T-cell (primary cell): ENCODE measurements around the gene FOXN3. TPM values are rescaled to one million over a fixed set of nuclear protein-coding genes. Genes with fewer than 3 reads are reported as not detected.

Experiments used
- ATAC-seq, 4 experiments: fragments of 200-7000 bp in 3 of 4; fragments of 150-1000 bp in 1 of 4; cut with Tn5 transposase; replicated peaks in 1 of 4; 1 replicate in 3 of 4; 2 replicates in 1 of 4; pipeline ENCODE4 v1.10.0; 2021; ENCODE audit warnings: moderate library complexity in 3 of 4, mild to moderate bottlenecking in 2 of 4, moderate number of reproducible peaks in 1 of 4
- CTCF ChIA-PET, 2 donors: fragments of 300-600 bp; sonication (Branson Sonifier 250); formaldehyde crosslinking; loops; one replicate each; lab custom pipeline; 2022; ENCODE audit warnings: antibody characterized with exemption in 2 of 2; lab: Charles Lee
- POLR2A ChIA-PET, 2 donors: fragments of 300-600 bp; sonication (Branson Sonifier 250); formaldehyde crosslinking; loops; one replicate each; lab custom pipeline; 2022; ENCODE audit warnings: antibody characterized with exemption in 2 of 2; lab: Charles Lee
- DNase-seq, 35 experiments: peaks; one replicate each; pipeline versions ENCODE4 v3.0.0 to v3.0.0-alpha.2; 2013 to 2023
- H3K27ac ChIP-seq: one replicate; pipeline ENCODE4 v1.5.1; 2013; ENCODE audit warnings: low read length
- H3K27me3 ChIP-seq, 2 experiments: replicated peaks in 1 of 2; 1 replicate in 1 of 2; 2 replicates in 1 of 2; pipeline versions ENCODE4 v1.6.1 to v1.7.0; 2013; ENCODE audit warnings: low read length in 1 of 2, mixed read lengths in 1 of 2; ENCODE audit not compliant: control insufficient read depth in 2 of 2, insufficient read depth in 2 of 2; ENCODE audit errors: extremely low read depth in 1 of 2
- H3K36me3 ChIP-seq, 2 donors: 1 replicate in 1 of 2; 2 replicates in 1 of 2; pipeline versions ENCODE4 v1.6.1 to v1.7.0; 2013; ENCODE audit warnings: low read length in 1 of 2; ENCODE audit not compliant: control insufficient read depth in 2 of 2, insufficient read depth in 1 of 2; ENCODE audit errors: extremely low read depth in 1 of 2
- H3K4me1 ChIP-seq, 2 experiments: 1 replicate in 1 of 2; 2 replicates in 1 of 2; pipeline versions ENCODE4 v1.6.1 to v1.7.0; 2013; ENCODE audit warnings: low read length in 2 of 2, mixed read lengths in 1 of 2; ENCODE audit not compliant: insufficient read depth in 2 of 2, control insufficient read depth in 1 of 2; ENCODE audit errors: extremely low read depth in 1 of 2
- H3K4me3 ChIP-seq, 2 donors: 1 replicate in 1 of 2; 2 replicates in 1 of 2; pipeline versions ENCODE4 v1.5.1 to v1.7.0; 2013; ENCODE audit warnings: mild to moderate bottlenecking in 2 of 2, low read length in 1 of 2, moderate library complexity in 1 of 2; ENCODE audit not compliant: control insufficient read depth in 1 of 2; ENCODE audit errors: extremely low read depth in 1 of 2
- H3K9me3 ChIP-seq: 2 replicates; pipeline ENCODE4 v1.7.0; 2013
- H3K27ac Mint-ChIP-seq, 2 donors: one replicate each; pipeline ENCODE4 v1.8.0; 2020 to 2021; ENCODE audit warnings: mild to moderate bottlenecking in 2 of 2, mixed read lengths in 2 of 2
- H3K27me3 Mint-ChIP-seq, 2 donors: one replicate each; pipeline ENCODE4 v1.8.0; 2021 to 2022; ENCODE audit warnings: mixed read lengths in 2 of 2
- H3K36me3 Mint-ChIP-seq: one replicate; pipeline ENCODE4 v1.8.0; 2021; ENCODE audit warnings: mixed read lengths
- H3K4me1 Mint-ChIP-seq, 3 donors: one replicate each; pipeline ENCODE4 v1.8.0; 2020 to 2022; ENCODE audit warnings: mixed read lengths in 3 of 3, mild to moderate bottlenecking in 1 of 3
- H3K4me3 Mint-ChIP-seq, 3 donors: one replicate each; pipeline ENCODE4 v1.8.0; 2020 to 2022; ENCODE audit warnings: mild to moderate bottlenecking in 3 of 3, mixed read lengths in 3 of 3, moderate library complexity in 3 of 3
- H3K9me3 Mint-ChIP-seq, 3 donors: one replicate each; pipeline ENCODE4 v1.8.0; 2020 to 2022; ENCODE audit warnings: mixed read lengths in 3 of 3
- WGBS: methylation state at CpG from one replicate; pipeline ENCODE4 v1.1.5; 2013; ENCODE audit warnings: missing lambda C conversion rate; ENCODE audit not compliant: insufficient coverage; 5-methylcytosine and 5-hydroxymethylcytosine counted together
- total RNA-seq, 35 experiments: library from RNA in 6 of 35; stranded (reverse) in 6 of 35; fragments of 120-200 nt in 1 of 35; gene quantifications; one replicate each; pipeline versions ENCODE4 v1.2.1 to v1.2.4 and lab custom pipeline; 2013 to 2026

Gene FOXN3
- total RNA-seq, 5 donors from 2014 or later (not counting 1 experiment from before 2014, with no cell fraction given): 92.8 to 176 (median 103) TPM

DNA sequence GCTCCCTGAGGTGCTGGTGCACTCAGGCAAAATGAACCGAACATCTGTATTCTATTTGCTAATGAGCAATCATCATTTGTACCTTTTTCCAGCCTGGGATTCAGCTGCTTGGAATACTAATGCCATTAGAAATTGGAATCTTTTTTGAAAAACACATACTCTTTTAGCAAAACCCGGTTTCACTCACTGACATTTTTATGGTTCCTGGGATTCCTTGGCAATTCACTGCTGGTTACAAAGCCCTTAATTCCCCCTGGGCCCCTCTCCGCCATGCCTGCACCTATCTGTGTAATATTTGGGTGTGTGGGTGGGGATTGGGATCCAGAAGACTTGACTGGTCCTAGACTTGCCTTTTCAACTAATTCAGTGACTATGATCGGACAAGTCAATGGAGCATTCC is 199.1 kb downstream of the FOXN3 start:
- Mint-ChIP-seq H3K9me3 (no peaks in the 10 kb centered on the region), H3K4me1 (peaks cover 38 to 51% (median 44%) of the 10 kb centered on the region in 3 donors), H3K27ac (no peak overlapping the region), H3K4me3 (no peak overlapping the region), H3K27me3 (no peaks in the 10 kb centered on the region), H3K36me3 (peaks cover 36% of the 10 kb centered on the region)
- Histone ChIP-seq H3K4me3 (no peak overlapping the region), H3K27ac (no peak overlapping the region), H3K36me3 (peaks cover 5 to 17% of the 10 kb centered on the region in 2 donors), H3K9me3 (no peaks in the 10 kb centered on the region), H3K27me3 (no peaks in the 10 kb centered on the region), H3K4me1 (peaks cover 13 to 15% of the 10 kb centered on the region in 2 experiments)
- POLR2A ChIA-PET: no interaction called here
- CTCF ChIA-PET: interaction anchor here in 1 of 2 donors (0.6 kb wide), 1 partner anchor 41 kb away, joined by 4 read pairs; no protein-coding TSS in a partner anchor
- no peak for ATAC-seq
- no peak for DNase-seq
- WGBS: 100% methylated on average over 3 of the region's 4 CpGs

DNA sequence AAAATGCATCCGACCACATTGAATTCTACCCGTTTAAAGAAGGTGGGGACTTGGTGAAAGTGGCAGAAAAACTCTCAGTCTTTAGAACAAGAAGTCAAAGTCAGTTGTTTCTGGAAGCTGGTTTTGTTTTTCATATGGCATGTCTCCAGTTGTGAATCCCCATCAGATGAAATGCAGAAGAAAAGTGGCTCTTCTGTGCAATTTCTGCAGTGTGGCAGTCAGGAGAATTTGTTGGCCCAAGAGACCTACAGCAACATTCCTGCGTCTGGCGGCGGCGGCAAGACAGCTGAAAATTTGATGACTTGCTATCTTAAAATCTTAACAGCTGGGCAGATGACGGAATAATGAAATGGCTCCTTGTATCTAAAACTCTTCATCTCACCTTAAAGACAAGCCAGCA is 201.5 kb downstream of the FOXN3 start:
- peaks cover 9 to 16% of the 10 kb centered on the region in 2 donors for H3K36me3 ChIP-seq
- H3K27ac ChIP-seq: no peak overlapping the region
- no peaks in the 10 kb centered on the region for H3K9me3 ChIP-seq
- H3K4me1 Mint-ChIP-seq: peaks cover 29 to 40% (median 38%) of the 10 kb centered on the region in 3 donors
- H3K4me3 Mint-ChIP-seq: no peak overlapping the region
- DNase-seq (no peak), ATAC-seq (no peak)
- no peaks in the 10 kb centered on the region for H3K27me3 ChIP-seq
- no peaks in the 10 kb centered on the region for H3K9me3 Mint-ChIP-seq
- no peaks in the 10 kb centered on the region for H3K27me3 Mint-ChIP-seq
- H3K27ac Mint-ChIP-seq: no peak overlapping the region
- CTCF ChIA-PET: no interaction called here
- no peak overlapping the region for H3K4me3 ChIP-seq
- WGBS: 93% methylated on average over 5 of the region's 7 CpGs
- H3K36me3 Mint-ChIP-seq: peaks cover 46% of the 10 kb centered on the region
- peaks cover 0 to 4% of the 10 kb centered on the region in 2 experiments for H3K4me1 ChIP-seq
- POLR2A ChIA-PET: no interaction called here

DNA sequence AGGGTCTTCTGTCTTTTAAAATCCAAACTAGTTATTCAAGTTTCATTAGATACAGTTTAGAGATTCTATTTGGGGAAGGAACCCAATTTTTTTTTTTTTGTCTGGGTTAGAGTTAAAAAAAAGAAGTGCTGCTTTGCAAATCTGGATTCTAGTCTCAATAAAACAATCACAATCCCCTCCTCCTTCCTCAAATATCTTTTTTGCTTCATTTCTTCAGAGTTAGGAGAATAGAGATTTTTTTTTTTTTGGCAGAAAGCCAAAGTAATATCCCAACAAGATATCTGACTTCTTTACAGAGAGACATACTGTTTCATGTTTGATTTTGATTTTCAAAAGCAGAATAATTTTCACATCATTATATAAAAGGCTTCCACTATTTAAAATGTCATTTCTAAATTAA is 201.9 kb downstream of the FOXN3 start:
- Mint-ChIP-seq H3K4me3 (no peak overlapping the region), H3K36me3 (peaks cover 47% of the 10 kb centered on the region), H3K9me3 (no peaks in the 10 kb centered on the region), H3K4me1 (peaks cover 26 to 39% (median 38%) of the 10 kb centered on the region in 3 donors), H3K27ac (no peak overlapping the region), H3K27me3 (no peaks in the 10 kb centered on the region)
- H3K4me1 ChIP-seq: peaks cover 0 to under 1% of the 10 kb centered on the region in 2 experiments
- no peak overlapping the region for H3K27ac ChIP-seq
- H3K4me3 ChIP-seq: no peak overlapping the region
- H3K9me3 ChIP-seq: no peaks in the 10 kb centered on the region
- POLR2A ChIA-PET: no interaction called here
- DNase-seq: no peak
- H3K36me3 ChIP-seq: peaks cover 9 to 12% of the 10 kb centered on the region in 2 donors
- ATAC-seq: no peak
- CTCF ChIA-PET: interaction anchor here in 1 of 2 donors (0.5 kb wide), 1 partner anchor 1543 kb away, joined by 3 read pairs; no protein-coding TSS in a partner anchor
- H3K27me3 ChIP-seq: no peaks in the 10 kb centered on the region

DNA sequence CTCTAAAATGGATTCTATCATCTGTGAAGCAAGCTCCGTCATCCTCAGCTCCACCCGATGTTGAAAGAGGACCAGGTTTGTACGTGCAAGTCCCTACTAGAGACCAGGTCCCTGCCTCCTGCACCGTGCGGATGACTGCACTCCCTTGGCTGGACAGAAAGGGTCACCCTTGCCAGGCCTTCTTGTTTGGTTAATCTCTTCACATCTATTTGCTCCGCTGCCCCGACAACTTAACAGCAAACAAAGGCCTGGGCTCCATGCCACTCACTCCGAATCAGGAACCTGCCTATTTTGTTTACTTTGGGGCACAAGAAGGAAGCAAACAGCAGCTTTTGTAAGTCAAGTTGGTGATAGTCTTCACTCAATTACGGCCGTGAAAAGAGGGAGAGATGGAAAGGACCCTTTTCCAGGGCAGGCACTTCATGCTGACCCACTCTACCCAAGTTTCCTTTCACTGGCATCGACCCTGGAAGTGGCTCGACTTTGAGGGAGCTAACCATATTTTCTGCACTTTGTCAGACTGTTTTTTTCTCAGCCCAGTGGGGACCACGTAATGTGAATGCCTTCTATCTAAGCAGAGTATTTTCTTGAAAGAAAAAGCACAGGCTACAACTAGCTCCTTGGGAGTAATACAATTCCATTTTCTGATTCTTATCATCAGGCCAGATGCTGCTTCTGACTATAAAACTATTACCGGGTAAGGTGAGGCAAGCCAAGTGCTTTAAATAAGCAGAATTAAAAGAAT is 202.6 kb downstream of the FOXN3 start:
- no peaks in the 10 kb centered on the region for H3K9me3 Mint-ChIP-seq
- POLR2A ChIA-PET: interaction anchor here in 1 of 2 donors (0.6 kb wide), 1 partner anchor 305 kb away, joined by 3 read pairs; no protein-coding TSS in a partner anchor
- CTCF ChIA-PET: interaction anchor here (0.5 to 0.6 kb wide), 2 partner anchors 12 to 1543 kb away, joined by 3 to 6 read pairs; no protein-coding TSS in a partner anchor

DNA sequence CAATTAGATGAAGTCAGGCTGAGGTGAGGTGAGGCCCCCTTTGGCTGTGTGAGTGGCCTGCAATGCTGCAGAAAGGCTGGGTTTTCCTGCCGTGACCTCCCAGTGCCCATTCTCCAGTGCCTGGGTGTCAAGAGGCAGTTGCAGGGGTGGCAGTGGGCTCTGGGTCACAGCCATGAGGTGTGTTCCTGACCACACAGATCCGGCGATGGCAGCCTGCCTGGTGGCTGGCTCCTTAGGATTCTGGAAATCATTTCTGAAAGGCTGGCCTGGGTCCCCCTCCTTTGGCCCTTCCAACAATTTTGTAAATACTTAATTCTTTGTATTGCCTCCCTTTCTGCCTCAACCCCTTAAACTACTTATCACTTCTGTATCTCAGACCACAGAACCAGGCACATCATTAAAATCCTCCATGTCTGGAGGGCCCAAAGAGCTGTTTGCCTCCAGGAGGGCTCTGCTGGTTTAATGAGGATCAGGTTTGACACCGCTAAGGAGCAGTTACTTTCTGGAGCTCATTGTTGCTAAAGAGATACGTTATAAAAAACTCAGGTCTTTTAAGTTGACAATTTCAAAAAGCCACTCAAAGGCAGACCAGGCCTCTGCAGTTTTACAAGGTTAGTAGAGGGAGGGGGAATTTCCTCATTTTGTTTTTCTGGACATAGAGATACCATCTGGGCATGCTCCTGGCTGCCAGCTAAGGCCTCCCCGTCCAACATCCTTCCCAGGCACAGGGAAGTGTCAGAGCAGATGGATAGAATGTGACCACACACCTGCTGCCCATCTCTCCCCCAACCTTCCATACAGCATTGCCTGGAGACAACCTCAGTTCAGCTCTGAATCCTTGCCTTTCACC is 204.4 kb downstream of the FOXN3 start:
- CTCF ChIA-PET: interaction anchor here in 1 of 2 donors (0.8 kb wide), 1 partner anchor 32 kb away, joined by 3 read pairs; no protein-coding TSS in a partner anchor
- Histone ChIP-seq H3K9me3 (no peaks in the 10 kb centered on the region), H3K27ac (no peak overlapping the region), H3K27me3 (no peaks in the 10 kb centered on the region), H3K36me3 (peaks cover 0 to 9% of the 10 kb centered on the region in 2 donors), H3K4me1 (no peaks in the 10 kb centered on the region), H3K4me3 (no peak overlapping the region)
- Mint-ChIP-seq H3K9me3 (no peaks in the 10 kb centered on the region), H3K36me3 (peaks cover 33% of the 10 kb centered on the region), H3K27me3 (no peaks in the 10 kb centered on the region), H3K4me3 (no peak overlapping the region), H3K27ac (no peak overlapping the region), H3K4me1 (peaks cover 19 to 51% (median 29%) of the 10 kb centered on the region in 3 donors)
- ATAC-seq (no peak), DNase-seq (no peak)
- WGBS: 100% methylated on average over 3 of the region's 6 CpGs
- POLR2A ChIA-PET: interaction anchor here in 1 of 2 donors (0.6 kb wide), 2 partner anchors 36 to 540 kb away, joined by 4 to 7 read pairs; no protein-coding TSS in a partner anchor

More for the DNA sequence above, 202.6 kb downstream of the FOXN3 start:
- Histone ChIP-seq H3K9me3 (no peaks in the 10 kb centered on the region), H3K27ac (no peak overlapping the region), H3K4me3 (no peak overlapping the region), H3K27me3 (no peaks in the 10 kb centered on the region), H3K36me3 (peaks cover 5 to 9% of the 10 kb centered on the region in 2 donors), H3K4me1 (no peaks in the 10 kb centered on the region)
- peak in 1 of 35 experiments; percentile 8 for DNase-seq
- no peak overlapping the region for H3K4me3 Mint-ChIP-seq
- peaks cover 43% of the 10 kb centered on the region for H3K36me3 Mint-ChIP-seq
- 98% methylated on average over 11 of the region's 14 CpGs for WGBS
- no peak for ATAC-seq
- no peak overlapping the region for H3K27ac Mint-ChIP-seq
- H3K27me3 Mint-ChIP-seq: no peaks in the 10 kb centered on the region
- H3K4me1 Mint-ChIP-seq: peaks cover 26 to 40% (median 37%) of the 10 kb centered on the region in 3 donors

DNA sequence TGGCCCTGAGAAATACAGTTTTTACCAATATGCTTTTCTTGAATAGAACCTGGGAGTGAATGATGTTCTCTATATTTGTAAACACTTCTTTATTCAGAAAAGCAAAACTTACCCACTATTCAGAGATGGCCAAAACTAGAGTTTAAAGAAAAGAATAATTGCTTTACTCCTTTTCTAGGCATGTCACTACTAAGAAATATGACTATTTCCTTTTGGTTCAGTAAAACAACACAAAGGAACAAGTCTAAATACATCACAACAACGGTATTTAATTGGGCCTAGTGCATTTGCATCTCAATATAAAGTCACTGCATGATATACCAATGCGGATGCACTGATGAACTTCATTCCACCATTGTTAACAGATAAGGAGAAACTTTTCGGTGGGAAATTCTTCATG is 207.5 kb downstream of the FOXN3 start:
- Mint-ChIP-seq H3K27ac (no peak overlapping the region), H3K4me3 (no peak overlapping the region), H3K9me3 (no peaks in the 10 kb centered on the region), H3K4me1 (peaks cover 32 to 62% (median 52%) of the 10 kb centered on the region in 3 donors), H3K27me3 (no peaks in the 10 kb centered on the region), H3K36me3 (peaks cover 42% of the 10 kb centered on the region)
- WGBS: no CpG with 5 or more reads among the region's 3 CpGs
- no peak for DNase-seq
- ChIA-PET POLR2A (no interaction called here), CTCF (no interaction called here)
- Histone ChIP-seq H3K27me3 (no peaks in the 10 kb centered on the region), H3K9me3 (no peaks in the 10 kb centered on the region), H3K36me3 (peaks cover 9 to 11% of the 10 kb centered on the region in 2 donors), H3K27ac (no peak overlapping the region), H3K4me3 (no peak overlapping the region), H3K4me1 (peaks cover 0 to 7% of the 10 kb centered on the region in 2 experiments)
- ATAC-seq: no peak
